Measurements from ENCODE around the gene TIAM2. TPM values are rescaled to one million over a fixed set of nuclear protein-coding genes. Genes with fewer than 3 reads are reported as not detected.

The TIAM2 gene
- total and polyA plus RNA-seq, 9 of the 15 experiments (the other 6 are each of a cell fraction or from before 2014, with no cell fraction given): 0.73 to 6.5 (median 4.3) TPM

DNA sequence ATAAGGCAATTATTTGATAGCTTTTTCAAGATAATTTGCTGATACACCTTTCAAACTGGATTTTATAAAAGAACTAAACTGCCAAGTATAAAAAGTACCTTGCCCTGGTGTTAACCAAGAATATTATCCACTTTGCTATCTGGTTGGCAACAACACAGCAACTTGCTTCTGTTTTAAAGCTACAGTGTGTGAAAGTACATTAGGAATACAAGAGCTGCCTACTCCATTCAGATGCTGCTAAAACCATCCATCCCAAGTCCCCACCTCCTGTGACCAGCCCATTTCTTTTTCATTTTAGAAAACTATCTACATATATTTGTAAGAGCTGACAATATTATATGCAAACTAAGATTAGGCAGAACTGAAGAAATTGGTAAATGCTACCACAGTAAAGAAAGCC lies 281.5 kb downstream of the TIAM2 start (continued):
- TF ChIP-seq ZNF318 (IDR thresholded peaks at IDR 0.05; ENCODE audit: borderline replicate concordance in 1 of 2, low read depth in 1 of 2) (no peak), KDM1A (IDR thresholded peaks at IDR 0.05) (no peak), DEAF1 (CRISPR knock-in tag; IDR thresholded peaks at IDR 0.05) (no peak), PCBP2 (IDR thresholded peaks at IDR 0.05; ENCODE audit: low read depth, low read length, poor library complexity, severe bottlenecking) (no peak), DDX20 (tag; IDR thresholded peaks at IDR 0.05; ENCODE audit: low read depth) (no peak), TEAD1 (CRISPR knock-in tag; IDR thresholded peaks at IDR 0.05) (no peak)

Measured in K562 (cell line).